Spleen (tissue), 11 donors: Measurements from ENCODE around the gene ACER1. TPM values are rescaled to one million over a fixed set of nuclear protein-coding genes. Genes with fewer than 3 reads are reported as not detected.

Source experiments
- DNase-seq: peaks from one replicate; pipeline ENCODE4 v3.0.0-alpha.2; 2020
- H3K27ac ChIP-seq, 8 donors: fragments of 200-600 bp; sonication (generic) in 7 of 8; 1 replicate in 4 of 8; 2 replicates in 4 of 8; pipeline versions ENCODE4 v1.5.0 to v1.8.0; 2016 to 2021; ENCODE audit warnings: inconsistent platforms in 4 of 8, mild to moderate bottlenecking in 4 of 8, moderate library complexity in 1 of 8
- H3K27me3 ChIP-seq, 7 donors: fragments of 200-600 bp; sonication (generic) in 6 of 7; replicated peaks in 1 of 7; 1 replicate in 4 of 7; 2 replicates in 3 of 7; pipeline versions ENCODE4 v1.5.0 to v1.8.0; 2016 to 2021; ENCODE audit warnings: inconsistent platforms in 3 of 7, mild to moderate bottlenecking in 1 of 7
- H3K36me3 ChIP-seq, 6 donors: fragments of 200-600 bp; sonication (generic) in 5 of 6; 1 replicate in 4 of 6; 2 replicates in 2 of 6; pipeline versions ENCODE4 v1.5.0 to v1.8.0; 2016 to 2021; ENCODE audit warnings: inconsistent platforms in 2 of 6
- H3K4me1 ChIP-seq, 6 donors: fragments of 200-600 bp; sonication (generic) in 5 of 6; 1 replicate in 3 of 6; 2 replicates in 3 of 6; pipeline versions ENCODE4 v1.5.0 to v1.8.0; 2016 to 2021; ENCODE audit warnings: inconsistent platforms in 3 of 6
- H3K4me3 ChIP-seq, 8 donors: fragments of 200-600 bp; sonication (generic) in 7 of 8; 1 replicate in 4 of 8; 2 replicates in 4 of 8; pipeline versions ENCODE4 v1.5.0 to v1.8.0; 2016 to 2021; ENCODE audit warnings: inconsistent platforms in 4 of 8, mild to moderate bottlenecking in 4 of 8, moderate library complexity in 2 of 8
- H3K9me3 ChIP-seq, 8 donors: fragments of 200-600 bp; sonication (generic) in 7 of 8; 1 replicate in 4 of 8; 2 replicates in 4 of 8; pipeline versions ENCODE4 v1.5.0 to v1.8.0; 2016 to 2021; ENCODE audit warnings: inconsistent platforms in 4 of 8
- CTCF ChIP-seq, 11 experiments: fragments of 200-600 bp in 7 of 11; fragments of 450-650 bp in 4 of 11; sonication (generic) in 4 of 11; IDR thresholded peaks in 8 of 11; conservative IDR thresholded peaks in 3 of 11; 1 replicate in 7 of 11; 2 replicates in 4 of 11; pipeline versions ENCODE4 v1.4.0 to v1.8.0; 2016 to 2021; ENCODE audit warnings: antibody characterized with exemption in 11 of 11, inconsistent platforms in 4 of 11, mild to moderate bottlenecking in 1 of 11
- POLR2A ChIP-seq, 3 donors: fragments of 450-650 bp; IDR thresholded peaks; one replicate each; pipeline ENCODE4 v1.5.1; 2017; ENCODE audit warnings: antibody characterized with exemption in 3 of 3, mild to moderate bottlenecking in 1 of 3
- POLR2AphosphoS5 ChIP-seq, 3 donors: sonication (generic); formaldehyde crosslinking; IDR thresholded peaks; one replicate each; pipeline ENCODE4 v1.5.1; 2017; ENCODE audit warnings: antibody characterized with exemption in 3 of 3
- WGBS, 5 donors: extraction: QIAGEN DNeasy Blood & Tissue Kit in 3 of 5; methylation state at CpG; one replicate each; pipeline versions ENCODE4 v1.1.5 to v1.1.7; 2013 to 2018; 5-methylcytosine and 5-hydroxymethylcytosine counted together
- intact Hi-C: fragments of 100-400 bp; cut with DNase I; formaldehyde crosslinking; loops from one replicate; pipeline ENCODE4 v1.15.0; 2023; ENCODE audit warnings: low total_unique reads
- polyA plus RNA-seq, 3 donors: library from polyadenylated mRNA; stranded (reverse); fragments of 200-250 nt; gene quantifications; one replicate each; pipeline ENCODE4 v1.2.1, GENCODE V29; 2013
- total RNA-seq, 7 donors: library from RNA; depleted of rRNA in 3 of 7; stranded (reverse); fragments of >200 nt in 3 of 7; fragmentation: NEBNext Ultra II Directional in 4 of 7; extraction: Animal tissue kit (Norgen Biotek cat#: 25700) in 4 of 7; gene quantifications; one replicate each; pipeline versions ENCODE4 v1.1.0 to v1.2.1, GENCODE V29; 2016 to 2021
- donor health status: healthy with polysubstance abuse.
- donor health status: DM: no; HTN: no; CAD: no; lungs with moderate emphysema.
- donor health status: DM: no; HTN: no; CAD: no.
- donor health status: Bipolar disorder and iron deficiency.
- donor health status: healthy.
- donor health status: DM: no; HTN: no; CAD: no.
- donor health status: DM: yes; HTN: yes; CAD: no.

ACER1 gene
- total and polyA plus RNA-seq, 10 donors = 0.11 to 0.66 (median 0.19) TPM; not detected in 5

GRCh38 chr19:6273701-6274601 is 59.5 kb downstream of the ACER1 start:
- Histone ChIP-seq H3K4me3 (peak overlapping the region in 3 of 8 donors; percentile 5 to 54 (median 6)), H3K4me1 (peaks cover 27 to 99% (median 84%) of the 10 kb centered on the region in 6 donors), H3K36me3 (peaks cover 0 to 34% (median 17%) of the 10 kb centered on the region in 6 donors), H3K9me3 (no peaks in the 10 kb centered on the region), H3K27me3 (no peaks in the 10 kb centered on the region), H3K27ac (peak overlapping the region; percentile 35 to 90 (median 84))
- peak; percentile 89 for DNase-seq
- TF ChIP-seq POLR2AphosphoS5 (IDR thresholded peaks at IDR 0.05) (peak; percentile 72 to 85 (median 84)), CTCF (IDR thresholded peaks at IDR 0.05 in 8 of 11, conservative IDR thresholded peaks at IDR 0.05 in 3 of 11) (no peak), POLR2A (IDR thresholded peaks at IDR 0.05) (no peak)
- intact Hi-C loops = no loop called here
- WGBS, 5 donors = 26 to 68% (median 30%) methylated on average over 29 to 30 of the region's 30 CpGs

- H3K27me3 ChIP-seq = no peaks in the 10 kb centered on the region
- no peak for DNase-seq
- 79 to 90% (median 81%) methylated on average over 22 of the region's 22 CpGs for WGBS, 5 donors
- H3K27ac ChIP-seq = peak overlapping the region in 7 of 8 donors; percentile 79 to 90 (median 86)
- no peaks in the 10 kb centered on the region for H3K9me3 ChIP-seq
- no peak for TF ChIP-seq POLR2A (IDR thresholded peaks at IDR 0.05)
- no peak for TF ChIP-seq POLR2AphosphoS5 (IDR thresholded peaks at IDR 0.05)
- no peak for TF ChIP-seq CTCF (IDR thresholded peaks at IDR 0.05 in 8 of 11, conservative IDR thresholded peaks at IDR 0.05 in 3 of 11)
- intact Hi-C loops = no loop called here
- H3K36me3 ChIP-seq = peaks cover 0 to 42% (median 23%) of the 10 kb centered on the region in 6 donors
- peaks cover 18 to 94% (median 75%) of the 10 kb centered on the region in 6 donors for H3K4me1 ChIP-seq
- peak overlapping the region in 2 of 8 donors; percentile 6 to 54 for H3K4me3 ChIP-seq
Observed at GRCh38 chr19:6272913-6273600, 60.4 kb downstream of the ACER1 start.

GRCh38 chr19:6272411-6272791 is 61.0 kb downstream of the ACER1 start:
- Histone ChIP-seq H3K36me3 (peaks cover 0 to 43% (median 28%) of the 10 kb centered on the region in 6 donors), H3K27me3 (no peaks in the 10 kb centered on the region), H3K4me1 (peaks cover 12 to 87% (median 68%) of the 10 kb centered on the region in 6 donors), H3K4me3 (peak overlapping the region in 2 of 8 donors; percentile 19 to 25), H3K27ac (peak overlapping the region; percentile 27 to 90 (median 84)), H3K9me3 (no peaks in the 10 kb centered on the region)
- no peak for DNase-seq
- intact Hi-C loops = no loop called here
- 58 to 73% (median 68%) methylated on average over 11 of the region's 11 CpGs for WGBS, 5 donors
- TF ChIP-seq POLR2A (IDR thresholded peaks at IDR 0.05) = no peak
- no peak for TF ChIP-seq POLR2AphosphoS5 (IDR thresholded peaks at IDR 0.05)
- TF ChIP-seq CTCF (IDR thresholded peaks at IDR 0.05 in 8 of 11, conservative IDR thresholded peaks at IDR 0.05 in 3 of 11) = no peak
